ENCODE data around the gene NLRC4.

DNA sequence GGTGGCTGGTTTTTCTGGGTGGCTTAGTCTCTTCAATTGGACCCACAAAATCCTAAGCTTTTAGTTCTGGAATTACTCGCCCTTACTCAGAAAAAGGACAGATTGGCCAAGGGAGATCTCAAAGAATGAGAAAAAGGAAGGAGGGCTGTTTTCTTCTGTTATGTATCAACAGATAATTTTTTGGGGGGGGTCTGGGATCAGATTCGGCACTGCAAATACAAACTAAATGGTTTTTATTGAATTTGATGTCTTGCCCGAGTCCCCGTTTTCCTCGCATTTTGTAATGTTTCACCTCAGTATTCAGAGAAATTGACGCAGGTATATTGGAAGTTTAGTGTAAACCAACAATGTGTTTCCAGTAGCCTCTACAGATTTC is 13.8 kb upstream of the NLRC4 start:
- TF ChIP-seq, protein P1, sequence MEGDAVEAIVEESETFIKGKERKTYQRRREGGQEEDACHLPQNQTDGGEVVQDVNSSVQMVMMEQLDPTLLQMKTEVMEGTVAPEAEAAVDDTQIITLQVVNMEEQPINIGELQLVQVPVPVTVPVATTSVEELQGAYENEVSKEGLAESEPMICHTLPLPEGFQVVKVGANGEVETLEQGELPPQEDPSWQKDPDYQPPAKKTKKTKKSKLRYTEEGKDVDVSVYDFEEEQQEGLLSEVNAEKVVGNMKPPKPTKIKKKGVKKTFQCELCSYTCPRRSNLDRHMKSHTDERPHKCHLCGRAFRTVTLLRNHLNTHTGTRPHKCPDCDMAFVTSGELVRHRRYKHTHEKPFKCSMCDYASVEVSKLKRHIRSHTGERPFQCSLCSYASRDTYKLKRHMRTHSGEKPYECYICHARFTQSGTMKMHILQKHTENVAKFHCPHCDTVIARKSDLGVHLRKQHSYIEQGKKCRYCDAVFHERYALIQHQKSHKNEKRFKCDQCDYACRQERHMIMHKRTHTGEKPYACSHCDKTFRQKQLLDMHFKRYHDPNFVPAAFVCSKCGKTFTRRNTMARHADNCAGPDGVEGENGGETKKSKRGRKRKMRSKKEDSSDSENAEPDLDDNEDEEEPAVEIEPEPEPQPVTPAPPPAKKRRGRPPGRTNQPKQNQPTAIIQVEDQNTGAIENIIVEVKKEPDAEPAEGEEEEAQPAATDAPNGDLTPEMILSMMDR (IDR thresholded peaks at IDR 0.05): no peak
- TF ChIP-seq POLR2A (IDR thresholded peaks at IDR 0.05): no peak

Data from right lobe of liver (tissue), 4 donors.